HPDE6-E6E7 (cell line): ENCODE results near the gene PRDX3.

Source experiments
- DNase-seq: peaks from one replicate; pipeline ENCODE4 v3.0.0; 2011; ENCODE audit warnings: missing footprints; ENCODE audit errors: extremely low spot score

PRDX3 gene

DNA sequence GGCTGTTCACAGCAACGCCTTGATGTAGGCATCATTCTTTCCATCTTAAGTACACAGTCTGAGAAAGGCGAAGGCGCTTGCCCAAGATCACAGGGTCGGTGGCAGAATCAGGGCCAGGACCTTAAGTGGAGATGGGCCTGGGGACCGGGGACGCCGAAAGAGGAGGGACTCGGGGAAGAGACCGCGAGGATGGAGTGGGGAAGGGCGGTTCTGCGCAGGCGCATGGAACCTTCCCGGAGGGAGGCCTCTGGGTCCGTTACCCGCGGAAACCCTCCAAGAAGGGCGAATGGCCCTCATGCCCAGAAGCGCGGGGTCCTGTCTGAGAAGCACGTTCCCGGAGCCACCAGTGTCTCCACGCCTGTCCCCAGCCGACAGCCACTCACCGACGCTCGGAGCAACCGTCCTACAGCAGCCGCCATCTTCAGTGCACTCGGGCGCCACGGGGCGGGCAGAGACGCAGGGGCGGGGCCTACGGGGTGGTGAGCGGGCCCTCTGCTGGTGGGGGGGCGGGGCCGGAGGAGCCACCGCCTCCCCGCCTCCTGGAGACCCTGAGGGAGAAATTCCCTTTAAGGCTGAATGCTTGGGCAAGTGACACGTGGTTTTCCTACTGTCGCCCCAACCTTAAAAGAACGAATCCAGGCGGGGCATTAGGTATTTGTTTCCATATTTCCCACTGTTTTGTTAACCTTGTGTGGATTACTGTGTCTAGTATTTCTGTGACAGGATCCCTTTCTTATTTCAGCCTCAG lies at the start of gene PRDX3:
TSS of gene PRDX3 (minus strand) at position 441 of the 748 bp plus-strand sequence. CDS start at position 419, 22 bp downstream.
- DNase-seq = peak; percentile 82

DNA sequence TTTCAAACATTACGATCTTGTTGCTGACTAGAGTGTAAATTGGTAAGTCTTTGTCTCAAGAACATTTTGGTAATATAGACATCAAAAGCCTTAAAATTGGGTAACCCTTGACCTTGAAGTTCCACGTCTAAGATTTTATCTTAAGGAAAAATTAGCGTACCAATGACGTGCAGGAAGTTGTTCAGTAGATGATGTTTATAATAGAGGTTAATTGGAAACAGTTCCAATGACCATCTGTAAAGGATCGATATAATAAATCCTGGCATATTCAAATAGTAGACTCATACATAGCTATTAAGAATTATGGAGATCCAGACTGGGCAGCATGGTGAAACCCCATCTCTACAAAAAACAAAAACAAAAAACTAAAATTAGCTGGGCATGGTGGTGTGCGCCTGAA lies 49.2 kb upstream of the PRDX3 start:
- no peak for DNase-seq

DNA sequence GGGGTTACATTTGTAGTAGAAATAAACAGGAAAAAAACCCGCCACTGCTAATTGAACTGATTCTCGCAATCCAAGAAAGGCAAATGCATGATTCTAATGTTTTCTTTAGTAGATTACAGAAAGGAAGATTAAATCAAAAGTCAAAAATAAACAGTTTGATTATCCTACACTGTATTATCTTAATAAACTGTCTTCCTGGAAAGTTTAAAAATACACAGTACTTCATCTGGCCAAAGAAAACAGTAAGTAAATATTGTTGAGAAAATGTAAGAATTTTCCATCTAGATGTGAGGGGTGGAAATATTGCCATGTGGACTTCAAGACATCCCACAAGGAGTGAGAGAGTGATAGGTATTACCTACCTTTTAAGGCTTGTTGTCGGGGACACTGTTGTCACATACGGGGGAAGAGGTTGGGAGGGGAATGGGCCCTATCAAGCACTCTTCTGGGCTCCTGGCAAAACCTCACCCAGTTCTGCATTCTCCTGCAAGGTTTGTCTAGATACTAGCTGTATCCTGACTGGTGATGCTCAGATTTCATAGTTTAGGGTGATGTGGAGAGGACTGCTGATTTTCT lies 46.6 kb upstream of the PRDX3 start:
- DNase-seq = no peak

DNA sequence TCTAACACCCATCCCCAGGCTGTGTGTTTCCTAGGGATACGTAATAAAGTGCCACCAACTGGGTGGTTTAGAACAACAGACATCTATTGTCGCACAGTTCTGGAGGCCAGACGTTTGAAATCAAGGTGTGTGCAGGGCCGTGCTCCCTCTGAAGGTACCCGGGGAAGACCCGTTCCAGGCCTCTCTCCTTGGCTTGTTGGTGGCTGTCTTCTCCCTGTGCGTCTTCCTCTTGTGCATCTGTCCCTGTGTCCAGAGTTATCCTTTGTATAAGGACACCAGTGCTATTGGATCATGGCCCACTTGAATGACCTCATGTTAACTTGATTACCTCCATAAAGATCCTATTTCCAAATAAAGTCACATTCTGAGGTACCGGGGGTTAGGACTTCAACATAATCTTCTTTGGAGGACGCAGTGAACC lies 44.4 kb upstream of the PRDX3 start:
- no peak for DNase-seq

DNA sequence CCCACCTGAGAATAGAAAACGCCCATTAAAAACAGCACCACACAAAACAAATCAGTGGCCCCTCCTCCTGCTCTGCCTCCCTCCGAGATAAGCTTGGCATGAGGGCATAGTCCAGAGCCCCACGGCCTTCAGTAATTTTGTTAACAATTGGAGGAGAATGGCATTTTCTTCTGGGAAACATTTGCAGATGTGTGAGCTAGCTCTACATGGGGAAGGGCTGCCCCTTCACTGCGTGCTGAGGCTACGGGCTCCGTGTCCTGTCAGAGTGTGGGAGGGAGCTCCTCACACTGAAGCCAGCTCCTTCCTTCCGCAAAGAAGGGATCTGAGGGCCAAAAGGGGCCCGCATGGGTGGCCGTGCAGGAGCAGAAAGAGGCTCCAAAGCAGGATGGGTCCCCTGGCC lies 43.9 kb upstream of the PRDX3 start:
- DNase-seq = no peak

DNA sequence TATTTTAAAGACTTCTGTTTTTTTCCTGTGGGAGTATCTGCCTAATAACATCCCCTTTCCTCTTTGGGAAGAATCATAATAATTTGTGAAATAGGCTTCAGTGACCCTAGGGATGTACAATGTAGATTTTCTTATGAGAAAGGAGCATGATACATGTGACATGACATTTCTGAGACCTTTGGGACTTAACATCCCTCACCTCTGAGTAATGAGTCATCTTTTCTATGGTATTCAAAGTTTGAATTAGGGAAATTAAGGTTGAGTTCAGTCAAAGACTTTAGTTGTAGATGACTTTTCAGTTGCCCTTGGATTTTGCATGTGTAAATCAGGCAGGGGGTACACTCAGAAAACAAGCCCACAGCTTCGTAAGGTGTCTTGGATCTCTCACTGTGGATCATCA lies 43.1 kb upstream of the PRDX3 start:
- no peak for DNase-seq

DNA sequence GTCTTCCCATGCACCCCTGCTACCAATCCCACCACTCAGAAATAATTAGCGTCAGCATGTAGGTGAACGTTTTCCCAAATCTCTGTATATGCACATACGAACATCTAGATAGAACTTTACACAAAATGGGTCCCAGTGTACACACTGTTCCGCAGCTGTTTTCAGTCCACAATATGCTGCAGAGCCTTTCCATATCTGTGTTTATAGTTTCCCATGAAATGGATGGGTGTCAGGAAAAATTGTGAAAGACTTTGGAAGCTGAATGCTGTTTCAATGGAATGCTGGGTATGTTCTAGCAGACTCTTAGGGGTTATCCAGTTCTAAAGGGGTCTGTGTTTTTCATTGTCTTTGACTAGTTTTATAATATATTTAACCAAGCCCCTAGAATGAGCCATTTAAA lies 42.6 kb upstream of the PRDX3 start:
- no peak for DNase-seq

DNA sequence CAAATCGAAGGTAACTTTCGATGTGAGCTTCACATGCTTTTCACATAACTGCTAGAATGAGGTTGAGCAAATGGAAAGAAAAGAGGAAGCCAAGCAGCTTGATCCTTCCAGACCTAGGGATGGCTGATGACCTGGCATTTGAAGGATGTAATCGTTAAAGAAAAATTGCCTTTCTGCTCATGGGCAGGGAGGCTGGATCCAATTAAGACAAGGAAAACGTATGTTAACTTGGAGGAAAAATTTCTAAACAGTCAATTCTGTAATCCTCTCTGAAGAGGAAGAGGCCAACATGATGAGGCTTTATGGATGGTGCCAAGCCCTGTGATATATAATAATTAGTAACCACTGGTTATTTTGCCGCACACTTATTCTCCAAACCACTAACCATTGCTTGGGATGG lies 41.3 kb upstream of the PRDX3 start:
- DNase-seq = no peak

DNA sequence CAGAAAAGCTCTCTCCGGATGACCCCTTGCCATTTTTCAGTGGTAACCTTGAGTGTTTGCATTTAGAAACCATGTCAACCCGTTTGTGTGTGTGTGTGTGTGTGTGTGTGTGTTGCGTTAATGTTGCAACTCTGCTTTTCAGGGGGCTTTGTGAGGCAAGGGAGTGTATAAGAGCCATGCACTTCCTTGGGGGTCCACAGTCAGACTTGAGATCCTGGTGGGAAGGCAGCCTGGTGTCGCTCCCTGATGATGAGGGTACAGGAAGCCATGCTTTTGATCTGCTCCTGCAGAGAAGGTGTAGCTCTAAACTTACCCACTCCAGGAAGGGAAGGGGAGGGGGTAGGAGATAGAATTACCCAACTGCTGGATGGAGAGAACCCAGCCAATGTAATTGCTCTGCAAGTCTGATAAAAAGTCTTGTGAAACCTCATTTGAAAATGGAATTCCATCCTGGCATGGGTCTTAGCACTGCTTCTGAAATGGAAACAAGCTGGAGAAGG lies 39.4 kb upstream of the PRDX3 start:
- no peak for DNase-seq

DNA sequence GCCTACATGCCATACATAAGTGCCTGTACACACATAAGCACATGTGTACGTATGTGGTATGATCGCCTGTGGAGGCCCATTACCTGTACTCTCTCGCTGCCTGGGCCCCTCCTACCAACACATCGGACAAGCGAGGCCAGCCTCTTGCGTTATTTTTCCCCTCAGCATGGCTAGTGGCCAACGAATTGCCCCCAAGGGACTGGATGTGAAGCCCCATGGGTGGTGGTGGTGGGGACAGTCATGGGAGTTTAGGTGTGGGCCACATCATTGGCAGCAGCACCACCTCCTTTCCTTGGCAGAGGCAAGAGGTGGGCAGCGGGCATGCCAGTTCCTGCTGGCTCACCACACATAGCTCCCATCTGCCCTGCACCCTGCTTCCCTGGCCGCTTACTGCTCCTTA lies 38.8 kb upstream of the PRDX3 start:
- DNase-seq = no peak

DNA sequence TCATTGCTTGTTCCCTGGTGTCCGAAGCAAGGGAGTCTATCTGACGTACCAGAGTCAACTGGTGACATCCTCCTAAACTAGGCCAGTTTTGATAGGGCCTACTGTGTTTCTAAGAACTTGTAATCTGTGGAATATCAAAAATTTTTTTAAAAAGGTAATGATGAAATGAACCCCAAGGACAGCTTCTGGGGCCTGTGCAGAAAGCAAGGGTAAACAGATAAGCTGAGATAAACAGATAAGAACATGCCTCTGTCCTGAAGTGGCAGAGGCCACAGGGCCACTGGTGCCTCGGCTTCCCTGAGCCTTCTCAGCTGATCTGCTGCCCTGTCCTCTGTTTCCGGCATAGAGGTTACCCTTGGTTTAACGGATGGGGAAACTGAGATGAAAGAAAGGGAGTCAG lies 37.5 kb upstream of the PRDX3 start:
- no peak for DNase-seq

DNA sequence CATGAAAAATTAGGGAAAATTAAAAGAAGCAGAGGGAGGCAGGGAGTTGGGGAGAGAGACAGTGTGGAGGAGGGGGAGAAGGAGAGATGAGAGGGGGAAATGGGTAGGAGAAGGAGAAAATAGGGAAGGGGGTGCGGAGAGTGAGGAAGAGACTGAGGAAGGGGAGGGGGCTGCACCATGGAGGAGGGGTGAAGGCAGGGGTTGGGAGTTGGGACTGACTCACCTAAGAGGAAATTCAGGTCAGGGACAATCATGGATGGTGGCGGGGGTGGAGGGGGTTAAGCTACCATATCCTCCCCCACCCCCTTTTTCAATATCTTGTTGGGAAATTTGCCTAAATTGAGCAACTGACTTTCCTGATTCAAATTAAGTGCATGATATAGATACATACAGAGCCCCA lies 36.8 kb upstream of the PRDX3 start:
- no peak for DNase-seq

DNA sequence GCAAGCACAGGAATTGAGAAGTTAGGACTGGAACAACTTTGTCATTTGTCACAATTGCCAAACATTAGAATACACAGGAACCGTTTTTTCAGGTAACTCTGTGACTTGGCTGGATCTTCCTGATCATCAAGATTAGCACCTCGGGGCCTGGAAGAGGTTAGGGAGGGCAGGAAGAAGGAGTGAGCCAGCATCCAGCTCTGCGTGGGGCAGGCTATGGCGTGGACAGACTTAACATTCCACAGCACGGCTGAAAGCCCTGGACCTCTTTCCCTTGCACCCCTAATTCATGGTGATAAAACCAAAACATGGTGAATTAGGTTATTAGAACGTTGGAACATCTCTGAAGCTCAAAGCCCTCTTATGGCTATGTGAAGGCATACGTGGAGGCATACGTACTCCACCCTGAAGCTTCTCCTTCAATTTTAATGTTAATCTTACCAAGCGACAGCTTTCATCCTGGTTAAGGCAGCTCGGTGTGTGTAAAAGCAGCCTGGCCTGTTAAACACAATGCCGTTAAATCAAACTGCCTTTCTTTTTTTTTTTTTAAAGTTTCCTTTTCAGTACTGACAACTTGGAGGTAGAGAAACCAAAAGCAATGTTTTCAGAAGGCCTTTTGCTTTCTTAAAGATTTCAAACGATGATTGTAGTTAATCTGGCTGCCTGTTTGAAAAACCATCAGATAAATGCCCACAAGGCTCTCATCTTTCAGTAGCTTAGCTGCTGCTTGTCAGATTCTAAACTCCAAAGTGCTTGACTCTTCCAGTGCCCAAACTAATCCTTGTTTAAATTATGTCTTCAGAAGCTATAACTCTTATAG lies 33.2 kb upstream of the PRDX3 start:
- no peak for DNase-seq

DNA sequence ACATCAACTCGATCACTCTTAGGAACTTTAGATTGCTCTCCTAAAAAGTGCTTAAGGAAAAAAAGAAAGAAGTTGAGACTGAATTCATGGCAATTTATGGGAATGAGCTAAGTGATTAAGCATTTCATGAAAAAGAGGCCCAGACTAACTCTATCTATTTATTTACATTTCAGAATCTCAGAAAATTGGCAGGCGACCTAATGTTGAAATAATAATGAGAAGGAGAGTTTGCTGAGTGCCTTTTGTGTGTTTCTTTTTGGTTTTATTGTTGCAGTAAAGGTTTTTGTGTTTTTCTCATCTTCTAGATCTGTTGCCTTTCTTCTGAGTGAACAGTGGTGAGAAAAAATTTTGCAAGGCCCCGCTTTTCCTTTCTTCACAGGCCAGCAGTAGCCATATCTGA lies 32.6 kb upstream of the PRDX3 start:
- no peak for DNase-seq

DNA sequence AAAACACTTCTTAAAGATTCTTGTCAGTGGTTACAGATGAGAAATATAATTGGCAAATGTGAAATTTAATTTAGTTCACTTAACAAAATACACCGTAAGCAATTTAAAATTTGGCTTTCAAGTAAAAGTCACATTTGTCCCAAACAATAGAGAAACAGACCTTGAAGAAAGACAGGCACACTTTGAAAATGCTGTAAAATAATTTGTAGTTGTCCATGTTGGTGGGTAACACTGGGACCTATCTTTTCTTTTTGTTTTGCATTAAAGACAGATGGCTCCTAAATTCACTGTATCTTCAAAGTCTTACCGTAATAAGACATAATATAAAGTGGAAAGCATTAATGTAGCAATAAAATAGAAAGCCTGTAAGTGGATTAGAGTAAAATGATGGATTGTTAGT lies 32.0 kb upstream of the PRDX3 start:
- no peak for DNase-seq

DNA sequence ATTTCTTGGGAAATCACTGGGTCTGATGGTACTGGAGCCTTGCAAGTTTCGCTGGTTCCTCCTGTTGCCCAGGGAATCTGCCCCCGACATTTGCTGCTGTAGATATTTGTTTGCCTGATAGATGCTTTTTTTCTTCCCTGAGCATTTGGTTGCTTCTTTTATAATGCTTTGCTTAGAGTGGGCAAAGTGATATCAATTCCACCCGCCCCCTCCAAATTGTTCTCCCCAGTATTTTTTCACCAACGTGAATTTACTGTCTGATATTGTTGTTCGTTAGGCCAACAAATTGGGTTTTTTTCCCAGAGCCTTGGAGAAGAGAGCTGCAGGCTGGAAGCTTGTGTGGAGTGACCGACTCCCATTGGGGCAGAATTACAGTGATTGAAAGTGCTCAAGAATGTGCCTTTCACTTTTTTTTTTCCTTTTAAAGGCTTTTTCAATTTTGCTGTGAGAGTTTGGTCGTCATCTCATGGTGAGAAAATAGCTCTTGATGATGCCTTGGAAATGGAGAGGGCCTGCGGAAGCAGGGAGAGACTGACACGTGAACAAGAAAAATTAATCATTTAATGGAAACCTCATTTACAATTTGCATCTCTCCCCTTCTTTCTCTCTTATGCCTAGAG lies 31.2 kb upstream of the PRDX3 start:
- no peak for DNase-seq

DNA sequence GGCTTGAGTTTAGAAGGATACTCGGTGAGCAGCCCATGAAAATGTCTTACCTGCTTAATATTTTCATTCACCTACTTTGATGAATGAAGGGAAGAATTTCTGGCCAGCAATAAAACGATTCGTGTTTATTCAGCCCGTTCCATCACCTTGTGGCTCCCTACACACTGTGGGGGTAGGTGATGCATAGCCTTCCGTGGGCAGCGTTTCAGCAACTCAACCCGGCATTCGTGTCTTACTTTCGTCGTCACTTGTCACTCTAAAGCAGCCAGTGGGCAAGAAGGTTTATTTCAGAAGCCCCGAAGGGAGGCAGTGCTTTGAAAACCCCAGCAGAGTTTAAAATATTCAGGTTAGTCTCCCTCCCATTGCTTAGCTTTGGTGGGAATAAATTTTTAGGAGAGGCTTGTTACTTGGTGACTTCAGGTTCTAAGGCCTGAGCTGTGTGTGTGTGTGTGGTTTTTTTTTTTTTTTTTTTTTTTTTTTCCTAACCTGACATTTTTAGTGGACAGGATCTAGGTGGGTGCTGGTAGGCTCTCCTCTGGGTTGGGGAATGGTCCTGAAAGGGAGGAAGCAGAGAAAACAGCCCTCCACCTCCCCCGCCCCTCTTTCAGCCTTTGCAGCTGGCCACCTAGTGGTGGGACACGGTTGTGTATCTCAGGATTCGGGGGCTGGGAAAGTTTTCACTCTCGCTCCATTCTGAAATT lies 30.6 kb upstream of the PRDX3 start:
- DNase-seq = no peak

DNA sequence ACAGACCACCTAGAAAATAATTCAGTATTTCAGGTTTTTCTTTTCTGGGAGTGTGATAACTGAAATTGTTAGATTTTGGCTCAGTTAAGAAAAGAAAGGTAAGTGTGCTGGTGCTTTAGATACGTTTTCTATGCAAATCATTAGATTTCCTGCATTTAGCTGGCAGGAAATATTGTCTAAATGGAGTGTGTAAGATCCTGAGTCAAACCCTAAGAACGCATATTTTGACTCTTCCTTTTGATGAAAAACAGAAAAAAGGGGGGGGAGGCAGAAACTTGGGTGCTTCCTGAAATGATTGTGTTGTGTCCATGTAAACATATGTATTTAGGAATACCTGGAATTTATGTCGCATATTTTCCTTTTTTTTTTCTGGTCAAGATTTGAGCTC lies 29.9 kb upstream of the PRDX3 start:
- DNase-seq = no peak

DNA sequence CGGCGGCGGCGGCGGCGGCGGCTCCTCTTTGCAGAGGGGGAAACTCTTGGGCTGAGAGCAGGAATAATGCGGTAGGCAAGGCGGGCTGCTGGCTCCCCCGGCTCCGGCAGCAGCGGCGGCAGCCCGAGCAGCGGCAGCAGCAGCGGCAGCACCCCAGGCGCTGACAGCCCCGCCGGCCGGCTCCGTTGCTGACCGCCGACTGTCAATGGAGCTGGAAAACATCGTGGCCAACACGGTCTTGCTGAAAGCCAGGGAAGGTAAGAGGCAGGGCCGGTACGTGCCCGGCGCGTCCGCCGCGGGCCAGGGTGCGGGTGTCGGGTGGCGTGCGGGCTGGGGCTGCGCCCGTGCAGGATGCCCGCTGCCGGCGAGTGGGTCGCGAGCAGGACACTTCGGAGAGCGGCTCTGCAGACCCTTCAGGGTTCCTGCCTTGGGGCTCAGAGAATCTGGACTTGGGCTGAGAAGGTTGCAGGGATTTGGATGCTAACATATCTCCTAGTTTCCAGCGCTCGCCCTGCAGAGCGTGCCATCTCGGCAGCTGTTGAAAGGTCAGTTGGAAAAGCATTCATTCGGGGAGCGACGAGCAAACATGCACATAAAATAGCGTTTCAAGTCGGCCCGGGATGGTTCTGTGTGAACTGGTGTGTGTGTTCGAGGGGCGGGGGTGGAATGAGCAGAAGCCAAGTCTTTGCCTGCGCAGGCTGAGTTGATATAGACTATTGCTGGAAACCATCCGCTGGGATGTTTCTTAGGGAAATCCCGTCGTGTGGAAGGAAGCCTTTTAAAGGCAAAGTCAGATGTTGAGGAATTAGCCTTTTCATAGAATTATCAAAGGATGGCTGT lies 29.3 kb upstream of the PRDX3 start:
- DNase-seq = no peak

DNA sequence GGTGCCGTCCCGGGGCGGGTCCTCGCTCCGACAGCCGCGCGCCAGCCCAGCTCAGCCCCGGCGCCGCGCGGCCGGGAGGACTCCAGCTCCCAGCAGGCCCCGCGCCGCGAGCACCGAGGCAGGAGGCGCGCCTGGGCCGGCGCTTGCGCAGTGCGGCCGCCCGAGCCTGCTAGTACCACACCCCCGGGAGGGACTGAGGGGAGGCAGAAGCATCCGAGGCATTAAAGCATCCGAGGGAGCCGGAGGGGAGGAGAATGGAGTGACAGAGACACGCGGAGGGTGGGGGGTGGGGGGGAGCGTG lies 28.7 kb upstream of the PRDX3 start, which contains the start of gene GRK5:
TSS of gene GRK5 (plus strand) at position 206 of the 301 bp plus-strand sequence. CDS start 347 bp downstream, outside the sequence.
- peak; percentile 96 for DNase-seq
